HG03558 (cell line): ENCODE results near the gene CNTNAP2.
A peak's percentile ranks its signal among the peaks of the same experiment; 100 is the strongest.
"Not testable (repeated sequence)": the region's sequence is repeated elsewhere in the genome, so short reads cannot be mapped to it uniquely, and the experiment has no call there.

Experiments
- ATAC-seq: cut with Tn5 transposase; IDR thresholded peaks from one replicate; pipeline ENCODE4 v1.9.1; 2021; ENCODE audit warnings: moderate number of reproducible peaks; ENCODE audit not compliant: unreplicated experiment; ENCODE audit errors: extremely low read depth

Gene CNTNAP2

GRCh38 chr7:148397985-148398384 lies 2281.4 kb downstream of the CNTNAP2 start:
- ATAC-seq = no peak

- ATAC-seq = peak; percentile 89
Observed at GRCh38 chr7:148398844-148399365, 2282.3 kb downstream of the CNTNAP2 start.

- ATAC-seq = no peak
Observed at GRCh38 chr7:148400101-148400500, 2283.5 kb downstream of the CNTNAP2 start.

- ATAC-seq = no peak
Observed at GRCh38 chr7:148402159-148402558, 2285.6 kb downstream of the CNTNAP2 start.

GRCh38 chr7:148403466-148403993 lies 2286.9 kb downstream of the CNTNAP2 start:
- no peak for ATAC-seq

GRCh38 chr7:148408307-148408706 lies 2291.7 kb downstream of the CNTNAP2 start:
- ATAC-seq = no peak

GRCh38 chr7:148410905-148411304 lies 2294.3 kb downstream of the CNTNAP2 start:
- no peak for ATAC-seq

GRCh38 chr7:148412691-148413090 lies 2296.1 kb downstream of the CNTNAP2 start:
- ATAC-seq = no peak

GRCh38 chr7:148419856-148420832 lies 2303.5 kb downstream of the CNTNAP2 start:
- ATAC-seq = peak; percentile 91

- no peak for ATAC-seq
Observed at GRCh38 chr7:148422030-148422429, 2305.4 kb downstream of the CNTNAP2 start.

GRCh38 chr7:148426393-148426792 lies 2309.8 kb downstream of the CNTNAP2 start:
- ATAC-seq = not testable (repeated sequence)

GRCh38 chr7:148430690-148431089 lies 2314.1 kb downstream of the CNTNAP2 start:
- ATAC-seq = not testable (repeated sequence)

GRCh38 chr7:148433521-148434180 lies 2317.1 kb downstream of the CNTNAP2 start:
- no peak for ATAC-seq

GRCh38 chr7:148434181-148434757 lies 2317.7 kb downstream of the CNTNAP2 start:
- no peak for ATAC-seq

GRCh38 chr7:148434887-148435286 lies 2318.3 kb downstream of the CNTNAP2 start:
- no peak for ATAC-seq

GRCh38 chr7:148435715-148436114 lies 2319.1 kb downstream of the CNTNAP2 start:
- no peak for ATAC-seq

GRCh38 chr7:148436135-148436534 lies 2319.5 kb downstream of the CNTNAP2 start:
- ATAC-seq = no peak

- ATAC-seq = peak; percentile 51
Observed at GRCh38 chr7:148436571-148436970, 2320.0 kb downstream of the CNTNAP2 start.

- no peak for ATAC-seq
Observed at GRCh38 chr7:148437043-148437442, 2320.4 kb downstream of the CNTNAP2 start.

GRCh38 chr7:148442141-148442655 lies 2325.6 kb downstream of the CNTNAP2 start:
- ATAC-seq = no peak
